GM23248 (cell line): ENCODE measurements around the gene ZNF236. TPM values are rescaled to one million over a fixed set of nuclear protein-coding genes. Genes with fewer than 3 reads are reported as not detected.
"Not testable (repeated sequence)": the region's sequence is repeated elsewhere in the genome, so short reads cannot be mapped to it uniquely, and the experiment has no call there.

Source experiments
- DNase-seq: peaks from one replicate; pipeline ENCODE4 v3.0.0-alpha.2; 2015
- H2AFZ ChIP-seq: fragments of 200-600 bp; sonication (generic); 2 replicates; pipeline ENCODE4 v1.6.1; 2016; ENCODE audit warnings: antibody characterized with exemption
- H3F3A ChIP-seq: fragments of 200-600 bp; sonication (generic); 2 replicates; pipeline ENCODE4 v1.6.1; 2016; ENCODE audit warnings: mild to moderate bottlenecking, antibody characterized with exemption, mixed run types; ENCODE audit not compliant: insufficient read depth
- H3K27ac ChIP-seq: fragments of 200-600 bp; sonication (generic); 2 replicates; pipeline ENCODE4 v1.5.1; 2016; ENCODE audit warnings: mild to moderate bottlenecking
- H3K27me3 ChIP-seq: fragments of 200-600 bp; sonication (generic); replicated peaks from 2 replicates; pipeline ENCODE4 v1.6.1; 2016; ENCODE audit warnings: mild to moderate bottlenecking; ENCODE audit not compliant: insufficient read depth
- H3K36me3 ChIP-seq: fragments of 200-600 bp; sonication (generic); 2 replicates; pipeline ENCODE4 v1.6.1; 2016; ENCODE audit warnings: low read depth, mild to moderate bottlenecking
- H3K4me1 ChIP-seq: fragments of 200-600 bp; sonication (generic); 2 replicates; pipeline ENCODE4 v1.6.1; 2016; ENCODE audit warnings: mild to moderate bottlenecking; ENCODE audit not compliant: insufficient read depth
- H3K4me2 ChIP-seq: fragments of 200-600 bp; sonication (generic); one replicate; pipeline ENCODE4 v1.6.1; 2016; ENCODE audit warnings: mild to moderate bottlenecking; ENCODE audit not compliant: unreplicated experiment
- H3K4me3 ChIP-seq: fragments of 200-600 bp; sonication (generic); 2 replicates; pipeline ENCODE4 v1.5.1; 2016; ENCODE audit warnings: mild to moderate bottlenecking
- H3K79me2 ChIP-seq: fragments of 200-600 bp; sonication (generic); 2 replicates; pipeline ENCODE4 v1.6.1; 2016; ENCODE audit warnings: mild to moderate bottlenecking; ENCODE audit not compliant: insufficient read depth
- H3K9ac ChIP-seq: fragments of 200-600 bp; sonication (generic); 2 replicates; pipeline ENCODE4 v1.6.1; 2016; ENCODE audit warnings: mild to moderate bottlenecking
- H3K9me2 ChIP-seq: fragments of 200-600 bp; sonication (generic); 2 replicates; pipeline ENCODE4 v1.6.1; 2016; ENCODE audit warnings: mixed run types, mild to moderate bottlenecking, moderate library complexity; ENCODE audit not compliant: insufficient read depth
- H3K9me3 ChIP-seq: fragments of 200-600 bp; sonication (generic); one replicate; pipeline ENCODE4 v1.6.1; 2017; ENCODE audit warnings: low read depth
- H4K20me1 ChIP-seq: fragments of 200-600 bp; sonication (generic); 2 replicates; pipeline ENCODE4 v1.6.0; 2016; ENCODE audit not compliant: insufficient read depth
- EZH2 ChIP-seq: fragments of 200-600 bp; sonication (generic); IDR thresholded peaks from 2 replicates; pipeline ENCODE4 v1.6.1; 2018; ENCODE audit warnings: antibody characterized with exemption, mild to moderate bottlenecking; ENCODE audit not compliant: insufficient read depth, poor library complexity, severe bottlenecking
- EZH2phosphoT487 ChIP-seq: fragments of 200-600 bp; sonication (generic); IDR thresholded peaks from 2 replicates; pipeline ENCODE4 v1.6.1; 2018; ENCODE audit warnings: antibody characterized with exemption, moderate library complexity, mild to moderate bottlenecking, low read depth; ENCODE audit not compliant: insufficient read depth
- WGBS, 2 experiments: methylation state at CpG; one replicate each; pipeline ENCODE4 v1.1.6; 2015 to 2017; ENCODE audit warnings: low lambda C conversion rate in 2 of 2, low coverage in 1 of 2; ENCODE audit errors: missing lambda C conversion rate in 2 of 2; 5-methylcytosine and 5-hydroxymethylcytosine counted together
- in situ Hi-C: fragments of 300-500 bp; cut with MboI; formaldehyde crosslinking; loops from 2 replicates; pipeline ENCODE4 v1.15.0; 2020
- polyA plus RNA-seq: library from polyadenylated mRNA; unstranded; fragments of >200 nt; fragmentation: Nextera tagmentation; extraction: Ambion mirVana; gene quantifications from 2 replicates; pipeline ENCODE4 v1.2.1, GENCODE V29; 2016
- total RNA-seq: library from RNA; depleted of rRNA; stranded (reverse); fragments of >200 nt; shearing (Covaris generic); gene quantifications from 2 replicates; pipeline ENCODE4 v1.2.3, GENCODE V29; 2014

ZNF236 gene
- total and polyA plus RNA-seq, 2 experiments from 2014 or later, result 4.6 to 12.4 TPM

DNA sequence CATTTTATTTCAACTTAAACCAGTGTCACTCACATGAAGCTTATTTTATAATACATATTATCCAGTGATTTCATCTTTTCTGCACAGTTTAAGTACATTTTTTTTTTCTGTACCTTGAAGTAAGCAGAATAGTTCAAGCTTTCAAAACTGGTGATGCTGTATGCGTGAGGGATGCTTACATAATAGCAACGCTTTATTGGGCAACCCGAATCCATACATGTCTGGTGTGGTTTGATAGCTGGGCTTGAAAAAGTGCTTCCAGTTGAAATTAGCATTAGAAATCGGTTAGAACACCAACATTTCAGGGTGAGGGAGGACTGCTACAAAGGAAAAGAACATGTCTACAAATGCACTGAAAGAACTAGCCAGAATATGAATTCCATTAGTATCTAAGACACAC, 192.8 kb downstream of the ZNF236 start:
- H3K36me3 ChIP-seq, result no peaks in the 10 kb centered on the region
- H3F3A ChIP-seq, result no peaks in the 10 kb centered on the region
- in situ Hi-C loops, result no loop called here
- no peak overlapping the region for H3K4me3 ChIP-seq
- no peaks in the 10 kb centered on the region for H3K9me2 ChIP-seq
- no peaks in the 10 kb centered on the region for H4K20me1 ChIP-seq
- H3K9ac ChIP-seq, result no peak overlapping the region
- H3K27ac ChIP-seq, result no peak overlapping the region
- H3K79me2 ChIP-seq, result no peaks in the 10 kb centered on the region
- H3K27me3 ChIP-seq, result peaks cover 6% of the 10 kb centered on the region
- no peaks in the 10 kb centered on the region for H3K4me1 ChIP-seq
- no peak for DNase-seq
- H3K9me3 ChIP-seq, result no peaks in the 10 kb centered on the region
- WGBS, 2 experiments, result 71 to 72% methylated on average over 4 of the region's 4 CpGs
- no peak overlapping the region for H2AFZ ChIP-seq
- TF ChIP-seq EZH2, result no peak
- TF ChIP-seq EZH2phosphoT487, result no peak
- H3K4me2 ChIP-seq, result no peak overlapping the region

DNA sequence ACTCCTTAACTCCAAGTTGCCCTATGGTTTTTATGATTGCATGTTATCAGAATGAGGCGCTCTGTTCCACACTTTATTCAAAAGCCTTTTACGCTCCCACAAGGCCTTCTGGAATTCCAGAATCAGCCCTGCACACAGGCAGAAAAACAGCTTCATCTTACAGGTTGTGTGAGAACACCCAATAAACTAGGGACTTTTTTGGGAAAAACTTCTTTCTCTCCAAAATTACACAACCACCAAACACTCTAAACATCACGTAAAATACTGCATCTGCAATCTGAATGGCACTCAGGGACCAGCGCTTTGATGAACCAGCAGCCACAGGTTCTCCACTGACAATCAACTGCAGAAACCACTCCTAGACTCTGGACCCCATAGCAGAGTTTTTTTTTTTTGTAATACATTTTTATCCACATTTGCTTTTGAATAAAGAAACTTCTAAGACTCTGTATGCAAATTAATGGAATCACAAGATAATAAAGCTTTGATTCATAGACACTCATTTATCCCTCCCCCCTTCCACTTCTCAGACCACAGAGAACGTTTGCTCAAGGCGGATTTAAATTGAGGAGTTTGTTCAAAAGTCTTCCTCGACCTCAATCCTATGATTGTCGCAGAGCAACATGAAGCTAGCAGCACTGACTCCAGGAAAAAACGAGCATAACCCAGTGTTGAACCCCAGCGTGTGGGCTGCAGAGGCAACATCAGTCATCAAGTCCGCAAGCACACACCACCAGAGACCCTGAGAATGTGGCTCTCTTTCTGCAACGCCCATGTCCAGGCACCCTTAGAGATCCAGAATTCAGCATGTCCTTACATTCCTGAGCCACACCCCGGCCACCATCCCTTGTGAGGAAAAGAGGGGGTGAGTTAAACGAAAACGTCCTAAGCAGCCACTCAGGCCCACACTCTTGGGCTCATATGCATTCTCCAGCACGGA, 193.7 kb downstream of the ZNF236 start:
- no peak overlapping the region for H3K4me2 ChIP-seq
- 66 to 67% methylated on average over 16 of the region's 16 CpGs for WGBS, 2 experiments

GRCh38 chr18:77016936-77017335, 194.6 kb downstream of the ZNF236 start:
- 87 to 88% methylated on average over 16 of the region's 16 CpGs for WGBS, 2 experiments
- H3K4me1 ChIP-seq, result no peaks in the 10 kb centered on the region
- H3K36me3 ChIP-seq, result no peaks in the 10 kb centered on the region
- no peak overlapping the region for H3K27ac ChIP-seq
- no peaks in the 10 kb centered on the region for H3F3A ChIP-seq
- no peak overlapping the region for H3K4me3 ChIP-seq
- H2AFZ ChIP-seq, result no peak overlapping the region
- H3K27me3 ChIP-seq, result no peaks in the 10 kb centered on the region; the same call in none of the 2 replicates
- H3K9me2 ChIP-seq, result no peaks in the 10 kb centered on the region
- no peaks in the 10 kb centered on the region for H3K9me3 ChIP-seq
- H3K79me2 ChIP-seq, result no peaks in the 10 kb centered on the region
- H3K4me2 ChIP-seq, result no peak overlapping the region
- DNase-seq, result no peak
- H3K9ac ChIP-seq, result no peak overlapping the region
- in situ Hi-C loops, result no loop called here
- no peak for TF ChIP-seq EZH2
- TF ChIP-seq EZH2phosphoT487, result no peak
- no peaks in the 10 kb centered on the region for H4K20me1 ChIP-seq

More for the DNA sequence above, 193.7 kb downstream of the ZNF236 start:
- Histone ChIP-seq H3K9me2 (no peaks in the 10 kb centered on the region), H3K4me1 (no peaks in the 10 kb centered on the region), H3K4me3 (no peak overlapping the region), H2AFZ (no peak overlapping the region), H3F3A (no peaks in the 10 kb centered on the region), H3K27ac (no peak overlapping the region), H4K20me1 (no peaks in the 10 kb centered on the region), H3K79me2 (no peaks in the 10 kb centered on the region), H3K9me3 (no peaks in the 10 kb centered on the region), H3K9ac (no peak overlapping the region), H3K36me3 (no peaks in the 10 kb centered on the region), H3K27me3 (no peaks in the 10 kb centered on the region; the same call in none of the 2 replicates)
- TF ChIP-seq EZH2phosphoT487 (no peak), EZH2 (no peak)
- DNase-seq, result no peak
- in situ Hi-C loops, result no loop called here

DNA sequence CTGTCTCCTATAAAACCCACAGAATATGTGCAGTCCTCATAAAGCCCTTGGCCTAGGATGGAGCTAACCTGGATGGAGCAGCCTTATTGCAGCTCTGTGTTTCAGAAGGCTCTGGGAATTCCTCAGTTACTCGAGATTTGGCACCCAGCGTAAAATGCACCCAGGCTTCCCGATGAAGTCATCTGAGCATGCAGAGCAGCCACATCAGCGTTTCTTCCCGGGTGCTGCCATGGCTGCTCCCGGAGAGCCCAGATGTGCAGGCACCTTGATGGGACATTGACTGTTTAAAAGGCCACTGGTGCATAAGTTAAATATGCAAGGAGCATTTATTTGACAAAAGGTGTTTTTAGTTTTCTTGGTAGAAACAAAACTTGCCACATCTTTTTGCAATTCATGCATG, 195.0 kb downstream of the ZNF236 start:
- H3K27me3 ChIP-seq, result no peaks in the 10 kb centered on the region; the same call in none of the 2 replicates
- no peak overlapping the region for H3K4me3 ChIP-seq
- WGBS, 2 experiments, result 13 to 19% methylated on average over 6 of the region's 6 CpGs
- no peaks in the 10 kb centered on the region for H4K20me1 ChIP-seq
- no peaks in the 10 kb centered on the region for H3K36me3 ChIP-seq
- H3F3A ChIP-seq, result no peaks in the 10 kb centered on the region
- H3K79me2 ChIP-seq, result no peaks in the 10 kb centered on the region
- H3K9me3 ChIP-seq, result no peaks in the 10 kb centered on the region
- H3K4me1 ChIP-seq, result no peaks in the 10 kb centered on the region
- peak; percentile 11 for DNase-seq
- no peak overlapping the region for H3K4me2 ChIP-seq
- no peak overlapping the region for H3K9ac ChIP-seq
- H3K27ac ChIP-seq, result no peak overlapping the region
- in situ Hi-C loops, result no loop called here
- no peak overlapping the region for H2AFZ ChIP-seq
- no peaks in the 10 kb centered on the region for H3K9me2 ChIP-seq
- no peak for TF ChIP-seq EZH2phosphoT487
- no peak for TF ChIP-seq EZH2

- H3K9ac ChIP-seq, H3K27ac ChIP-seq, H3K9me3 ChIP-seq, H3K4me3 ChIP-seq, H3F3A ChIP-seq, H3K79me2 ChIP-seq, H3K4me2 ChIP-seq, DNase-seq, H2AFZ ChIP-seq, H3K9me2 ChIP-seq, H3K27me3 ChIP-seq, H3K36me3 ChIP-seq, in situ Hi-C loops, H4K20me1 ChIP-seq, H3K4me1 ChIP-seq: not testable (repeated sequence)
Measured at GRCh38 chr18:77018650-77019049, 196.3 kb downstream of the ZNF236 start.
